Activated T-cell treated with anti-CD3 and anti-CD28 coated beads, Interleukin-2, amount 50 U/mL, for 1 hour (primary cell): ENCODE data around the gene RPUSD2.
"Not testable (repeated sequence)": the region's sequence is repeated elsewhere in the genome, so short reads cannot be mapped to it uniquely, and the experiment has no call there.

Experiments used
- DNase-seq: peaks from one replicate; pipeline ENCODE4 v3.0.0-alpha.2; 2020

RPUSD2 gene

GRCh38 chr15:40565333-40566238 lies 3.5 kb upstream of the RPUSD2 start:
- DNase-seq, result no peak

GRCh38 chr15:40567111-40567510 lies 2.0 kb upstream of the RPUSD2 start:
- DNase-seq, result no peak

- no peak for DNase-seq
Measured at GRCh38 chr15:40575113-40575512, 6.0 kb downstream of the RPUSD2 start.

GRCh38 chr15:40576914-40577313 lies 7.8 kb downstream of the RPUSD2 start:
- DNase-seq, result not testable (repeated sequence)

GRCh38 chr15:40578892-40579291 lies 9.8 kb downstream of the RPUSD2 start:
- DNase-seq, result no peak

GRCh38 chr15:40581796-40582195 lies 12.7 kb downstream of the RPUSD2 start:
- DNase-seq, result not testable (repeated sequence)

GRCh38 chr15:40582726-40583246 lies 13.7 kb downstream of the RPUSD2 start:
- DNase-seq, result no peak

- DNase-seq, result no peak
Measured at GRCh38 chr15:40584191-40584590, 15.1 kb downstream of the RPUSD2 start.

- no peak for DNase-seq
Measured at GRCh38 chr15:40590667-40591050, 21.6 kb downstream of the RPUSD2 start.

GRCh38 chr15:40591389-40591788 lies 22.3 kb downstream of the RPUSD2 start:
- no peak for DNase-seq

- DNase-seq, result no peak
Measured at GRCh38 chr15:40593165-40593564, 24.1 kb downstream of the RPUSD2 start.

- peak; percentile 86 for DNase-seq
Measured at GRCh38 chr15:40593588-40594428, 24.7 kb downstream of the RPUSD2 start, which contains the start of gene KNL1. TSS of gene KNL1 (plus strand) at chr15:40594249. CDS start at chr15:40602932, 8,683 bp downstream.

GRCh38 chr15:40594429-40594836 lies 25.3 kb downstream of the RPUSD2 start:
- DNase-seq, result no peak

GRCh38 chr15:40595219-40595618 lies 26.1 kb downstream of the RPUSD2 start:
- DNase-seq, result no peak

- DNase-seq, result no peak
Measured at GRCh38 chr15:40595773-40596172, 26.7 kb downstream of the RPUSD2 start.

GRCh38 chr15:40597024-40597423 lies 27.9 kb downstream of the RPUSD2 start:
- no peak for DNase-seq

GRCh38 chr15:40598126-40598525 lies 29.0 kb downstream of the RPUSD2 start:
- DNase-seq, result no peak

GRCh38 chr15:40598672-40599071 lies 29.6 kb downstream of the RPUSD2 start:
- no peak for DNase-seq

- no peak for DNase-seq
Measured at GRCh38 chr15:40600956-40601355, 31.9 kb downstream of the RPUSD2 start.

- DNase-seq, result no peak
Measured at GRCh38 chr15:40603935-40604334, 34.8 kb downstream of the RPUSD2 start.

GRCh38 chr15:40613080-40613479 lies 44.0 kb downstream of the RPUSD2 start:
- DNase-seq, result no peak

GRCh38 chr15:40618023-40618422 lies 48.9 kb downstream of the RPUSD2 start:
- DNase-seq, result no peak

GRCh38 chr15:40618906-40619305 lies 49.8 kb downstream of the RPUSD2 start:
- DNase-seq, result no peak
